ENCODE data around the gene GPR55.

Gene GPR55

GRCh38 chr2:230891509-230891908, 33.5 kb downstream of the GPR55 start:
- H3K4me3 ChIP-seq (ENCODE audit: low read depth, low read length), result no peak overlapping the region
- DNase-seq (ENCODE audit: low read depth), result no peak
- no peak for TF ChIP-seq CTCF (IDR thresholded peaks at IDR 0.05; ENCODE audit: insufficient read depth, low read depth, low read length, missing control alignments)

- H3K4me3 ChIP-seq (ENCODE audit: low read depth, low read length), result no peak overlapping the region
- no peak for TF ChIP-seq CTCF (IDR thresholded peaks at IDR 0.05; ENCODE audit: insufficient read depth, low read depth, low read length, missing control alignments)
- DNase-seq (ENCODE audit: low read depth), result no peak
Measured at GRCh38 chr2:230891064-230891463, 34.0 kb downstream of the GPR55 start.

DNA sequence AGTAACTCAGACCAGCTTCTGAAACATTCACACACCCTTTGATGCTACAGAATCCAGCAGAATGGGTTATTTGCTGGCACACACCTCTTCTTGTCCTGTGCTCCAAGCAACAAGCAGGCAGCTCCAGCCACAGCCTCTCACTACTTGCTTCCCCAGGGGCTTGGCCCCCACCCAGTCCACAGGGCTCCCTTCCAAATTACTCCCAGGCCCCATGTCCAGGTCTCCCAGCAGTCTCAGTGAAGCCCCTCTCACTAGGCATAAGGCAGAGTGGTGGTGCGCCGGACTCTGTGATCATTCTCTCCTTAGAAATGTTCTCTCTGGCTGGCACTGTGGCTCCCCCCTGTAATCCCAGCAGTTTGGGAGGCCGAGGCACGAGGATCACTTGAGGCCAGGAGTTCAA, 34.4 kb downstream of the GPR55 start:
- no peak for DNase-seq (ENCODE audit: low read depth)
- TF ChIP-seq CTCF (IDR thresholded peaks at IDR 0.05; ENCODE audit: insufficient read depth, low read depth, low read length, missing control alignments), result no peak

DNA sequence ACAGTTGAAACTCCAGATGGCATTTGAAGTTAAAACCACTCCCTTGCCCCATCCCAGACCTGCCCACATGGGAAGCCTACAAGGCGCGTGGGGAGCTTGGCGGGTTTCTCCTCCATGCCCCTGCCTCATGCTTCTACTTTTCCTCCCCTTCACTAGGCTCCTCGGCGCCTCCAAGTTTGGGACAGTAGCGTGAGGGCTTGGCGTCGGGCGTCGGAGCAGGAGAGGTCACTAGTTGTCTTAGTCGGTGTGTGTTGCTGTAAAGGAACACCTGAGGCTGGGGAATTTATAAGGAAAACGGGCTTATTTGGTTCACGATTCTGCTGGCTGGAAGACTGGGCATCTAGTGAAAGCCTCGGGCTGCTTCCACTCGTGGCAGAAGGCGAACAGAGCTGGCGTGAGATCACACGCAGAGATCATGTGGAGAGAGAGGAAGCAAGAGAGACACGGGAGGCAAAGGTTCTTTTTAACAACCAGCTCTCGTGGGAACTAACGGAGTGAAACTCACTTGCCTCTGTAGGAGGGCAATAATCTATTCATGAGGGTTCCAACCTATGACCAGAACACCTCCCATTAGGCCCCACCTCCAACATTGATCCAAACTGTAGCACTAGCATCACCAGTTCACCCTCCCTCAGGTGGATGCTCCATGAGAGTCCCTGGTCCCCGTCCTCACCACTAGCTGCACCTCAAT, 35.0 kb downstream of the GPR55 start:
- H3K4me3 ChIP-seq (ENCODE audit: low read depth, low read length), result no peak overlapping the region
- TF ChIP-seq CTCF (IDR thresholded peaks at IDR 0.05; ENCODE audit: insufficient read depth, low read depth, low read length, missing control alignments), result no peak
- no peak for DNase-seq (ENCODE audit: low read depth)

More for the DNA sequence above, 34.4 kb downstream of the GPR55 start:
- no peak overlapping the region for H3K4me3 ChIP-seq (ENCODE audit: low read depth, low read length)

DNA sequence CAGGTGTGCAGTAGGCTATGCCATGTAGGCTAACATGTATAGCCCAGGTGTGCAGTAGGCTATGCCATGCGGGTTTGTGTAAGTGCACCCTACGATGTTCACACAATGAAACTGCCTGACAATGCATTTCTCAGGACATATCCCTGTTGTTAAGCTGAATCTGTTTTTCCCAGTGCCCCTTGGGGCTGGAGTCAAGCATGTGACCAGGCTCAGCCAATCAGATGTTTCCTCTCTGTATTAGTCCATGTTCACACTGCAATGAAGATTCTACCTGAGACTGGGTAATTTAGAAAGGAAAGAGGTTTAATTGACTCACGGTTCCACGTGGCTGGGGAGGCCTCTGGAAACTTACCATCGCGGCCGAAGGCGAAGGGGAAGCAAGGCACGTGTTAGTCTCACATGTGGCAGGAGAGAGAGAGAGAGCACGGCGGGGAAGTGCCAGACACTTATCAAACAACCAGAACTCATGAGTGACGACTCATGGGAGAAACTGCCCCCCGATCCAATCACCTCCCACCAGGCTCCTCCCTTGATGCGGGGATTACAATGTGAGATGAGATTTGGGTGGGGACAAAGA, 36.1 kb downstream of the GPR55 start:
- H3K4me3 ChIP-seq (ENCODE audit: low read depth, low read length), result no peak overlapping the region
- TF ChIP-seq CTCF (IDR thresholded peaks at IDR 0.05; ENCODE audit: insufficient read depth, low read depth, low read length, missing control alignments), result no peak
- no peak for DNase-seq (ENCODE audit: low read depth)

DNA sequence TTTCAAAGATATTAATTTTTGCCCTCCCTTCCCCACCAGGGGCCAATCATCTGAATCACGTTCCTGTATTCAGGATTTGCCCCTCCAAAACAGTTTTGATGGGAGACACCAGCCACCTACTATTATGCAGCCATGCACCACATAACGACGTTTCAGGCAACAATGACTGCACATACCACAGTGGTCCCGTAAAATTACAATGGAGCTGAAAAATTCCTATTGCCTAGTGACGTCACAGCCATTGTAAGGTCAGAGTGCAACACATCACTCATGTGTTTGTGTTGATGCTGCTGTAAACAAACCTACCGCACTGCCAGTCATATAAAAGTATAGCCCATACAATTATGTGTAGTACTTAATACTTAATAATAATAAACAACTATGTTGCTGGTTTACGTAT, 37.7 kb downstream of the GPR55 start:
- TF ChIP-seq CTCF (IDR thresholded peaks at IDR 0.05; ENCODE audit: insufficient read depth, low read depth, low read length, missing control alignments), result no peak

GRCh38 chr2:230886671-230887071, 38.4 kb downstream of the GPR55 start:
- no peak for DNase-seq (ENCODE audit: low read depth)
- no peak overlapping the region for H3K4me3 ChIP-seq (ENCODE audit: low read depth, low read length)
- no peak for TF ChIP-seq CTCF (IDR thresholded peaks at IDR 0.05; ENCODE audit: insufficient read depth, low read depth, low read length, missing control alignments)

More for the DNA sequence above, 37.7 kb downstream of the GPR55 start:
- H3K4me3 ChIP-seq (ENCODE audit: low read depth, low read length), result no peak overlapping the region
- no peak for DNase-seq (ENCODE audit: low read depth)

Data from GM12865 (cell line).